ENCODE data around the gene UGT1A7.

The UGT1A7 gene

GRCh38 chr2:233803292-233803911 lies 121.7 kb downstream of the UGT1A7 start:
- TF ChIP-seq CTCF (IDR thresholded peaks at IDR 0.05; ENCODE audit: unreplicated experiment in 3 of 3), result no peak
- Mint-ChIP-seq H3K27ac (no peak overlapping the region), H3K36me3 (ENCODE audit: low read depth) (no peaks in the 10 kb centered on the region), H3K4me1 (no peaks in the 10 kb centered on the region), H3K4me3 (no peak overlapping the region), H3K9me3 (peaks cover 4% of the 10 kb centered on the region), H3K27me3 (ENCODE audit: low read depth) (peaks cover 23% of the 10 kb centered on the region)

- peaks cover 20% of the 10 kb centered on the region for H3K27me3 Mint-ChIP-seq (ENCODE audit: low read depth)
- H3K9me3 Mint-ChIP-seq, result peaks cover 4% of the 10 kb centered on the region
- H3K4me3 Mint-ChIP-seq, result no peak overlapping the region
- H3K4me1 Mint-ChIP-seq, result no peaks in the 10 kb centered on the region
- TF ChIP-seq CTCF (IDR thresholded peaks at IDR 0.05; ENCODE audit: unreplicated experiment in 3 of 3), result no peak
- H3K27ac Mint-ChIP-seq, result no peak overlapping the region
- no peaks in the 10 kb centered on the region for H3K36me3 Mint-ChIP-seq (ENCODE audit: low read depth)
These were observed 122.3 kb downstream of the UGT1A7 start for GRCh38 chr2:233803994-233804393.

- Mint-ChIP-seq H3K4me1 (no peaks in the 10 kb centered on the region), H3K27ac (no peak overlapping the region), H3K4me3 (no peak overlapping the region), H3K36me3 (ENCODE audit: low read depth) (no peaks in the 10 kb centered on the region), H3K27me3 (ENCODE audit: low read depth) (peaks cover 33% of the 10 kb centered on the region), H3K9me3 (no peaks in the 10 kb centered on the region)
- TF ChIP-seq CTCF (IDR thresholded peaks at IDR 0.05; ENCODE audit: unreplicated experiment in 3 of 3), result no peak
These were observed 125.6 kb downstream of the UGT1A7 start for GRCh38 chr2:233807215-233807865.

GRCh38 chr2:233807966-233808935 lies 126.5 kb downstream of the UGT1A7 start:
- Mint-ChIP-seq H3K27me3 (ENCODE audit: low read depth) (peaks cover 25% of the 10 kb centered on the region), H3K4me1 (no peaks in the 10 kb centered on the region), H3K36me3 (ENCODE audit: low read depth) (no peaks in the 10 kb centered on the region), H3K27ac (no peak overlapping the region), H3K4me3 (no peak overlapping the region), H3K9me3 (no peaks in the 10 kb centered on the region)
- no peak for TF ChIP-seq CTCF (IDR thresholded peaks at IDR 0.05; ENCODE audit: unreplicated experiment in 3 of 3)

- H3K9me3 Mint-ChIP-seq, result no peaks in the 10 kb centered on the region
- no peaks in the 10 kb centered on the region for H3K36me3 Mint-ChIP-seq (ENCODE audit: low read depth)
- no peak overlapping the region for H3K27ac Mint-ChIP-seq
- no peak overlapping the region for H3K4me3 Mint-ChIP-seq
- TF ChIP-seq CTCF (IDR thresholded peaks at IDR 0.05; ENCODE audit: unreplicated experiment in 3 of 3), result no peak
- H3K27me3 Mint-ChIP-seq (ENCODE audit: low read depth), result peaks cover 21% of the 10 kb centered on the region
- no peaks in the 10 kb centered on the region for H3K4me1 Mint-ChIP-seq
These were observed 128.7 kb downstream of the UGT1A7 start for GRCh38 chr2:233810385-233810784.
